Calu3 (cell line): ENCODE data around the gene SMIM45.

Experiments used
- BruUV-seq: library from RNA; stranded (reverse); fragments of 400-500 nt; replicated peaks from 2 replicates; lab custom pipeline; 2021; lab: Mats Ljungman, UMichigan
- CTCF ChIA-PET: fragments of 300-600 bp; sonication (Branson Sonifier 250); formaldehyde crosslinking; loops from one replicate; lab custom pipeline; 2022; ENCODE audit warnings: antibody characterized with exemption; lab: Charles Lee
- DNase-seq: peaks from one replicate; pipeline ENCODE4 v3.0.0; 2022
- H3K27ac Mint-ChIP-seq: one replicate; pipeline ENCODE4 v1.8.0; 2022; ENCODE audit warnings: mixed read lengths; ENCODE audit not compliant: unreplicated experiment
- H3K27me3 Mint-ChIP-seq: one replicate; pipeline ENCODE4 v1.8.0; 2022; ENCODE audit warnings: mixed read lengths; ENCODE audit not compliant: unreplicated experiment
- H3K36me3 Mint-ChIP-seq: one replicate; pipeline ENCODE4 v1.8.0; 2022; ENCODE audit warnings: mild to moderate bottlenecking, moderate library complexity, mixed read lengths; ENCODE audit not compliant: insufficient read depth, unreplicated experiment
- H3K4me1 Mint-ChIP-seq: one replicate; pipeline ENCODE4 v1.8.0; 2022; ENCODE audit warnings: mild to moderate bottlenecking, low read depth, mixed read lengths; ENCODE audit not compliant: unreplicated experiment
- H3K4me3 Mint-ChIP-seq: one replicate; pipeline ENCODE4 v1.8.0; 2022; ENCODE audit warnings: mild to moderate bottlenecking, low read depth, moderate library complexity, mixed read lengths; ENCODE audit not compliant: unreplicated experiment
- H3K9me3 Mint-ChIP-seq: one replicate; pipeline ENCODE4 v1.8.0; 2022; ENCODE audit warnings: low read depth, mixed read lengths; ENCODE audit not compliant: unreplicated experiment
- intact Hi-C: fragments of 100-400 bp; cut with micrococcal nuclease; formaldehyde crosslinking; loops from one replicate; pipeline ENCODE4 v1.10.0; 2022; ENCODE audit not compliant: unreplicated experiment
- TF ChIP-seq, protein P1 (sequence below): fragments of 200-600 bp; IDR thresholded peaks from one replicate; pipeline ENCODE4 v1.8.0; 2022; ENCODE audit warnings: antibody characterized with exemption; ENCODE audit not compliant: unreplicated experiment

Gene SMIM45

GRCh38 chr22:41966225-41966606 is 14.3 kb downstream of the SMIM45 start:
- Mint-ChIP-seq H3K4me1 (peaks cover 7% of the 10 kb centered on the region), H3K36me3 (no peaks in the 10 kb centered on the region), H3K4me3 (no peak overlapping the region), H3K27ac (no peak overlapping the region), H3K9me3 (no peaks in the 10 kb centered on the region), H3K27me3 (peaks cover 21% of the 10 kb centered on the region)
- BruUV-seq, result no TSS peak
- CTCF ChIA-PET, result interaction anchor here (0.7 kb wide), 1 partner anchor 269 kb away, joined by 5 read pairs; no protein-coding TSS in a partner anchor
- DNase-seq, result no peak
- intact Hi-C loops, result loop anchor here (5.0 kb wide), 2 partner anchors 106 to 471 kb away; partner anchors contain the start of genes NAGA and PHETA2
- TF ChIP-seq, protein P1, sequence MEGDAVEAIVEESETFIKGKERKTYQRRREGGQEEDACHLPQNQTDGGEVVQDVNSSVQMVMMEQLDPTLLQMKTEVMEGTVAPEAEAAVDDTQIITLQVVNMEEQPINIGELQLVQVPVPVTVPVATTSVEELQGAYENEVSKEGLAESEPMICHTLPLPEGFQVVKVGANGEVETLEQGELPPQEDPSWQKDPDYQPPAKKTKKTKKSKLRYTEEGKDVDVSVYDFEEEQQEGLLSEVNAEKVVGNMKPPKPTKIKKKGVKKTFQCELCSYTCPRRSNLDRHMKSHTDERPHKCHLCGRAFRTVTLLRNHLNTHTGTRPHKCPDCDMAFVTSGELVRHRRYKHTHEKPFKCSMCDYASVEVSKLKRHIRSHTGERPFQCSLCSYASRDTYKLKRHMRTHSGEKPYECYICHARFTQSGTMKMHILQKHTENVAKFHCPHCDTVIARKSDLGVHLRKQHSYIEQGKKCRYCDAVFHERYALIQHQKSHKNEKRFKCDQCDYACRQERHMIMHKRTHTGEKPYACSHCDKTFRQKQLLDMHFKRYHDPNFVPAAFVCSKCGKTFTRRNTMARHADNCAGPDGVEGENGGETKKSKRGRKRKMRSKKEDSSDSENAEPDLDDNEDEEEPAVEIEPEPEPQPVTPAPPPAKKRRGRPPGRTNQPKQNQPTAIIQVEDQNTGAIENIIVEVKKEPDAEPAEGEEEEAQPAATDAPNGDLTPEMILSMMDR, result no peak

GRCh38 chr22:41966607-41967240 is 14.8 kb downstream of the SMIM45 start:
- TF ChIP-seq, protein P1, result no peak
- Mint-ChIP-seq H3K36me3 (no peaks in the 10 kb centered on the region), H3K27me3 (peaks cover 26% of the 10 kb centered on the region), H3K4me1 (peaks cover 7% of the 10 kb centered on the region), H3K27ac (no peak overlapping the region), H3K4me3 (no peak overlapping the region), H3K9me3 (no peaks in the 10 kb centered on the region)
- peak; percentile 45 for DNase-seq
- CTCF ChIA-PET, result interaction anchor here (0.7 kb wide), 1 partner anchor 188 kb away, joined by 3 read pairs; no protein-coding TSS in a partner anchor
- BruUV-seq, result no TSS peak
- intact Hi-C loops, result loop anchor here (5.0 kb wide), 2 partner anchors 106 to 471 kb away; partner anchors contain the start of genes NAGA and PHETA2

DNA sequence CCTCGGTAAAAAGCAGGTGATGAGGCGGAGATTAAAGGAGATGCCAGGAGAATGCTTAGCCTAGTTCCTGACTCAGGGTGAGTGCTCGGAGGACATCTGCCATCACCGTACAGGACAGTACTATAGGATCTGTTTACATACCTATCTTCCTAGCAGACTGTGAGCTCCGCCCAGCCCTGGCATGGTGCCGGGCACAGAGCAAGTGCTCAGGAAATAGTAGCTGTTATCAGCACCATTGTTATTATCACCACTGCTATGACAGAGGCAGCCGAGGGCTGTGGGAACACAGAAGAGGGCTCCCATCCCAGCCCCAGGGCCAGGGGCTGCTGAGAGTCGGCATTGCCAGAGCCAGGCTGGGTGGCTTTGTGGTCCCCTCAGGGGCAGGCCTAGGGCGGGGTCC is 16.7 kb downstream of the SMIM45 start:
- Mint-ChIP-seq H3K9me3 (no peaks in the 10 kb centered on the region), H3K4me3 (no peak overlapping the region), H3K36me3 (no peaks in the 10 kb centered on the region), H3K27me3 (peaks cover 43% of the 10 kb centered on the region), H3K4me1 (peaks cover 6% of the 10 kb centered on the region), H3K27ac (no peak overlapping the region)
- no peak for DNase-seq
- intact Hi-C loops, result loop anchor here (5.0 kb wide), 2 partner anchors 104 to 469 kb away; partner anchors contain the start of genes NAGA and PHETA2
- TF ChIP-seq, protein P1, result no peak
- no TSS peak for BruUV-seq
- CTCF ChIA-PET, result no interaction called here

- TF ChIP-seq, protein P1, result no peak
- CTCF ChIA-PET, result interaction anchor here (0.5 kb wide), 1 partner anchor 467 kb away, joined by 3 read pairs; no protein-coding TSS in a partner anchor
- BruUV-seq, result no TSS peak
- peaks cover 43% of the 10 kb centered on the region for H3K27me3 Mint-ChIP-seq
- no peaks in the 10 kb centered on the region for H3K9me3 Mint-ChIP-seq
- H3K4me1 Mint-ChIP-seq, result peaks cover under 1% of the 10 kb centered on the region
- H3K27ac Mint-ChIP-seq, result no peak within 1 kb of the TSS
- no peak within 1 kb of the TSS for H3K4me3 Mint-ChIP-seq
- no peaks in the 10 kb centered on the region for H3K36me3 Mint-ChIP-seq
- intact Hi-C loops, result loop anchor here (5.0 kb wide), 2 partner anchors 103 to 468 kb away; partner anchors contain the start of genes NAGA and PHETA2
- DNase-seq, result no peak
These were observed 17.2 kb downstream of the SMIM45 start, which contains the start of gene SEPTIN3 for GRCh38 chr22:41969110-41969646. Gene SEPTIN3 (plus strand): TSS chr22:41969443. CDS start chr22:41971493, 2,050 bp downstream.
